Endodermal cell (in vitro differentiated cells): ENCODE measurements around the gene LPIN3. TPM values are rescaled to one million over a fixed set of nuclear protein-coding genes. Genes with fewer than 3 reads are reported as not detected.

Experiments used
- DNase-seq: peaks from one replicate; pipeline ENCODE4 v3.0.0-alpha.2; 2017
- H3K27ac ChIP-seq: 2 replicates; pipeline ENCODE4 v1.5.1; 2013; ENCODE audit warnings: mild to moderate bottlenecking, low read depth, low read length, moderate library complexity
- H3K27me3 ChIP-seq: 2 replicates; pipeline ENCODE4 v1.6.1; 2013; ENCODE audit warnings: mild to moderate bottlenecking, low read length, moderate library complexity; ENCODE audit not compliant: insufficient read depth, control insufficient read depth, poor library complexity, severe bottlenecking
- H3K36me3 ChIP-seq: 2 replicates; pipeline ENCODE4 v1.7.0; 2013; ENCODE audit warnings: mild to moderate bottlenecking, low read length, moderate library complexity; ENCODE audit not compliant: control insufficient read depth, insufficient read depth
- H3K4me1 ChIP-seq: one replicate; pipeline ENCODE4 v1.7.0; 2013; ENCODE audit warnings: low read length; ENCODE audit not compliant: control insufficient read depth, insufficient read depth
- H3K4me3 ChIP-seq: 2 replicates; pipeline ENCODE4 v1.5.1; 2013; ENCODE audit warnings: mild to moderate bottlenecking, low read length, moderate library complexity
- H3K9ac ChIP-seq: 2 replicates; pipeline ENCODE4 v1.6.1; 2013; ENCODE audit warnings: mild to moderate bottlenecking, low read length, moderate library complexity; ENCODE audit not compliant: poor library complexity, severe bottlenecking; ENCODE audit errors: extremely low read depth
- H3K9me3 ChIP-seq: 2 replicates; pipeline ENCODE4 v1.6.1; 2013; ENCODE audit warnings: mild to moderate bottlenecking, low read length, moderate library complexity; ENCODE audit not compliant: control insufficient read depth
- H3K27ac Mint-ChIP-seq: 2 replicates; pipeline ENCODE4 v1.8.0; 2020; ENCODE audit warnings: mixed read lengths
- H3K27me3 Mint-ChIP-seq: 2 replicates; pipeline ENCODE4 v1.8.0; 2021; ENCODE audit warnings: mild to moderate bottlenecking, mixed read lengths; ENCODE audit not compliant: insufficient read depth
- H3K36me3 Mint-ChIP-seq: 2 replicates; pipeline ENCODE4 v1.8.0; 2020; ENCODE audit warnings: low read depth, mixed read lengths
- H3K4me1 Mint-ChIP-seq: 2 replicates; pipeline ENCODE4 v1.8.0; 2020; ENCODE audit warnings: mixed read lengths
- H3K4me3 Mint-ChIP-seq: 2 replicates; pipeline ENCODE4 v1.8.0; 2020; ENCODE audit warnings: mild to moderate bottlenecking, moderate library complexity, mixed read lengths
- H3K9me3 Mint-ChIP-seq: 2 replicates; pipeline ENCODE4 v1.8.0; 2020; ENCODE audit warnings: mild to moderate bottlenecking, mixed read lengths
- CTCF ChIP-seq: fragments of 200-600 bp; sonication (generic); conservative IDR thresholded peaks from 2 replicates; pipeline ENCODE4 v1.5.0; 2021; ENCODE audit warnings: antibody characterized with exemption, mild to moderate bottlenecking
- WGBS, 2 experiments: methylation state at CpG; one replicate each; pipeline versions ENCODE4 v1.1.5 to v1.1.7; 2013; ENCODE audit warnings: missing lambda C conversion rate in 2 of 2, mixed read lengths in 1 of 2; ENCODE audit not compliant: insufficient coverage in 1 of 2, insufficient read length in 1 of 2; 5-methylcytosine and 5-hydroxymethylcytosine counted together
- total RNA-seq, 2 donors: library from RNA; stranded (reverse); fragmentation: NEBNext Ultra II Directional in 1 of 2; extraction: Animal tissue kit (Norgen Biotek cat#: 25700) in 1 of 2; gene quantifications; 2 replicates in 1 of 2; 3 replicates in 1 of 2; pipeline ENCODE4 v1.2.1, GENCODE V29; 2021

LPIN3 gene
- total RNA-seq, 2 donors from 2014 or later, result 13.1 to 13.2 TPM

GRCh38 chr20:41375846-41376245 is 35.2 kb downstream of the LPIN3 start:
- no peak overlapping the region for H3K4me3 Mint-ChIP-seq
- Histone ChIP-seq H3K9ac (no peak overlapping the region), H3K4me1 (no peaks in the 10 kb centered on the region), H3K9me3 (no peaks in the 10 kb centered on the region), H3K27me3 (no peaks in the 10 kb centered on the region), H3K36me3 (no peaks in the 10 kb centered on the region), H3K4me3 (no peak overlapping the region), H3K27ac (no peak overlapping the region)
- peaks cover 19% of the 10 kb centered on the region for H3K9me3 Mint-ChIP-seq
- TF ChIP-seq CTCF, result no peak
- peaks cover 13% of the 10 kb centered on the region for H3K27me3 Mint-ChIP-seq
- H3K4me1 Mint-ChIP-seq, result no peaks in the 10 kb centered on the region
- H3K27ac Mint-ChIP-seq, result no peak overlapping the region
- DNase-seq, result no peak
- WGBS, 2 experiments, result 75 to 85% methylated on average over 8 to 9 of the region's 9 CpGs
- H3K36me3 Mint-ChIP-seq, result no peaks in the 10 kb centered on the region

- H3K27ac ChIP-seq, result no peak overlapping the region
- no peaks in the 10 kb centered on the region for H3K27me3 ChIP-seq
- H3K9ac ChIP-seq, result no peak overlapping the region
- no peaks in the 10 kb centered on the region for H3K36me3 Mint-ChIP-seq
- H3K36me3 ChIP-seq, result no peaks in the 10 kb centered on the region
- no peaks in the 10 kb centered on the region for H3K9me3 ChIP-seq
- no peak for TF ChIP-seq CTCF
- H3K27ac Mint-ChIP-seq, result no peak overlapping the region
- H3K4me1 Mint-ChIP-seq, result no peaks in the 10 kb centered on the region
- H3K4me3 Mint-ChIP-seq, result no peak overlapping the region
- no peak overlapping the region for H3K4me3 ChIP-seq
- no peaks in the 10 kb centered on the region for H3K4me1 ChIP-seq
- peaks cover 9% of the 10 kb centered on the region for H3K27me3 Mint-ChIP-seq
- peaks cover 14% of the 10 kb centered on the region for H3K9me3 Mint-ChIP-seq
- no peak for DNase-seq
- 74 to 94% methylated on average over 3 of the region's 5 CpGs for WGBS, 2 experiments
Measured at GRCh38 chr20:41376349-41376748, 35.7 kb downstream of the LPIN3 start.

- DNase-seq, result no peak
- H3K27ac Mint-ChIP-seq, result no peak overlapping the region
- no peaks in the 10 kb centered on the region for H3K4me1 Mint-ChIP-seq
- no peaks in the 10 kb centered on the region for H3K27me3 ChIP-seq
- H3K27me3 Mint-ChIP-seq, result peaks cover 7% of the 10 kb centered on the region
- H3K9me3 Mint-ChIP-seq, result peaks cover 8% of the 10 kb centered on the region
- H3K9ac ChIP-seq, result no peak overlapping the region
- H3K4me3 Mint-ChIP-seq, result no peak overlapping the region
- no peak overlapping the region for H3K4me3 ChIP-seq
- H3K27ac ChIP-seq, result no peak overlapping the region
- 67 to 80% methylated on average over 2 to 6 of the region's 6 CpGs for WGBS, 2 experiments
- H3K36me3 Mint-ChIP-seq, result no peaks in the 10 kb centered on the region
- no peak for TF ChIP-seq CTCF
- no peaks in the 10 kb centered on the region for H3K9me3 ChIP-seq
- no peaks in the 10 kb centered on the region for H3K4me1 ChIP-seq
- H3K36me3 ChIP-seq, result no peaks in the 10 kb centered on the region
Measured at GRCh38 chr20:41377275-41377674, 36.7 kb downstream of the LPIN3 start.
